SU-DHL-6 (cell line): ENCODE measurements around the gene RAPGEF4.

ENCODE experiments used
- EZH2phosphoT487 ChIP-seq: fragments of 200-600 bp; sonication (generic), shearing (Covaris generic); conservative IDR thresholded peaks from 2 replicates; pipeline ENCODE4 v1.6.1; 2018; ENCODE audit warnings: mild to moderate bottlenecking, antibody characterized with exemption, low read length, moderate library complexity, mixed read lengths
- TF ChIP-seq, protein P1 (sequence below): fragments of 200-600 bp; sonication (generic); IDR thresholded peaks from one replicate; pipeline ENCODE4 v1.5.1; 2017; ENCODE audit warnings: antibody characterized with exemption, mild to moderate bottlenecking, low read length, moderate library complexity; ENCODE audit not compliant: insufficient read depth, poor library complexity, severe bottlenecking

DNA sequence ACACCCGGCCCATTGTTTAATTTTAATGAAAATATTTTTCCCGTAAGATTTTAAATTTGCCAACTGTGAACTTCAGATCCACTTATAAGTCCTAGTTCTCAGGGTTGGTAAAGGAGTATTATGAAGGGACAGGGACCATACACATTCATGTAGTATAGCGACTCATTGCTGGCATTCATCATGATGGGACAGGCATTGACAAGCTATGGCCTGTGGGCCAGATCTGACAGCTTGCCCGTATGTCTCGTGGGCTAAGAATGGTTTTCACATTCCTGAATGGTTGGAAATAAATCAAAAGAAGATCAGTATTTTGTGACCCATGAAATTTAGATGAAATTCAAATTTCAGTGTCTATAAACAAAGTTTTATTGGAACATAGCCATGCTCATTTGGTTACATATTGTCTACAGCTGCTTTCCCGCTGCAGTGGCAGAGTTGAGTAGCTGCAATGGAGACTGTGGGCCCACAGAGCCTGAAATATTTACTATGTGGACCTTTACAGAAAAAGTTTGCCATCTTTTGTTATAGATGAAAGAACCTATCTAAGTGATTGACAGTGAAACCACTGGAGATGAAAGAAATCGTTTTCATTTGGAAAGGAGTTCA, 4.1 kb downstream of the RAPGEF4 start:
- TF ChIP-seq, protein P1, sequence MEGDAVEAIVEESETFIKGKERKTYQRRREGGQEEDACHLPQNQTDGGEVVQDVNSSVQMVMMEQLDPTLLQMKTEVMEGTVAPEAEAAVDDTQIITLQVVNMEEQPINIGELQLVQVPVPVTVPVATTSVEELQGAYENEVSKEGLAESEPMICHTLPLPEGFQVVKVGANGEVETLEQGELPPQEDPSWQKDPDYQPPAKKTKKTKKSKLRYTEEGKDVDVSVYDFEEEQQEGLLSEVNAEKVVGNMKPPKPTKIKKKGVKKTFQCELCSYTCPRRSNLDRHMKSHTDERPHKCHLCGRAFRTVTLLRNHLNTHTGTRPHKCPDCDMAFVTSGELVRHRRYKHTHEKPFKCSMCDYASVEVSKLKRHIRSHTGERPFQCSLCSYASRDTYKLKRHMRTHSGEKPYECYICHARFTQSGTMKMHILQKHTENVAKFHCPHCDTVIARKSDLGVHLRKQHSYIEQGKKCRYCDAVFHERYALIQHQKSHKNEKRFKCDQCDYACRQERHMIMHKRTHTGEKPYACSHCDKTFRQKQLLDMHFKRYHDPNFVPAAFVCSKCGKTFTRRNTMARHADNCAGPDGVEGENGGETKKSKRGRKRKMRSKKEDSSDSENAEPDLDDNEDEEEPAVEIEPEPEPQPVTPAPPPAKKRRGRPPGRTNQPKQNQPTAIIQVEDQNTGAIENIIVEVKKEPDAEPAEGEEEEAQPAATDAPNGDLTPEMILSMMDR, result no peak
- no peak for TF ChIP-seq EZH2phosphoT487
